GM21367 (cell line): ENCODE data around the gene LRBA.

Source experiments
- ATAC-seq: cut with Tn5 transposase; IDR thresholded peaks from one replicate; pipeline ENCODE4 v1.9.1; 2021; ENCODE audit not compliant: unreplicated experiment

Gene LRBA

DNA sequence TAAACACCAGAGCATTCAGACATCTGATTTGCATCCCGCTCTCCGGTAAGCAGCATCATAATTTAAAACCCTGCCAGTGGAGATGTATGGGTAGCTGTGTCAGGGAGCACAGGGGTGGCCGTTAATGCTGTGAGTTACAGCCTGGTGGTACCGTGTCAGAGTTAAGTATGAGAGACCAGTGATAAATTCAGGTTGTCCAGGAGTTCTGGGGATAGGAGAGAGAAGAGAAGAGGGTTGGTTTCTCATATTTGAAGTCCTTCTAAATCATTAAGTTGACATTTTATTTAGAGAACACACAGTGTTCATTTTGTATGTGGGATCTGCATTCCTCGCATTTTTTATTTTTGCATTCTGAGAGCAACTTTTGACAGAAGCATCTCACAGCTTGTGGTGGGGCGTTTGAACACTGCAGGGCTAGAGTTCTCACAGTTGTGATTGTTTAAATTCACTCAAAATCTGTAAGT is 779.2 kb downstream of the LRBA start:
- ATAC-seq = no peak

GRCh38 chr4:150235317-150235716 is 779.8 kb downstream of the LRBA start:
- ATAC-seq = no peak

DNA sequence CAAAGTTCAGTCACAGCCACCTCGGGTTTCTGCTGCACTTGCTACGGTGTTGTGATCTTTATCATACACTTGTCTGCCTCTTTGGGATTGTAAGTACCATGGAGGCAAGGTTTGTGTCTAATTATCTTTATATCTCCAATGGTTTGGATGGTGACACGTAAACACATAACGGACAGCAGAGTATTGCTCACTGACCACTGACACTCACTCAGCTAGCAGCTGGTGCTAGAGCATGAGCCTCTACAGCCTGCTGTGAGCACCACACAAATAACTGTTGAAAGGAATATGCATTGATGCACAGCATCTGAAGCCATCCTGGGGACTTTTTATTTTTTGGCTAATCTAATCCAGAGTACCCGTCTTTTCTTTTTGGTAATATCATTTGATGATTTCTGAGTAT is 780.8 kb downstream of the LRBA start:
- no peak for ATAC-seq

- no peak for ATAC-seq
Observed at GRCh38 chr4:150232029-150232428, 783.1 kb downstream of the LRBA start.

DNA sequence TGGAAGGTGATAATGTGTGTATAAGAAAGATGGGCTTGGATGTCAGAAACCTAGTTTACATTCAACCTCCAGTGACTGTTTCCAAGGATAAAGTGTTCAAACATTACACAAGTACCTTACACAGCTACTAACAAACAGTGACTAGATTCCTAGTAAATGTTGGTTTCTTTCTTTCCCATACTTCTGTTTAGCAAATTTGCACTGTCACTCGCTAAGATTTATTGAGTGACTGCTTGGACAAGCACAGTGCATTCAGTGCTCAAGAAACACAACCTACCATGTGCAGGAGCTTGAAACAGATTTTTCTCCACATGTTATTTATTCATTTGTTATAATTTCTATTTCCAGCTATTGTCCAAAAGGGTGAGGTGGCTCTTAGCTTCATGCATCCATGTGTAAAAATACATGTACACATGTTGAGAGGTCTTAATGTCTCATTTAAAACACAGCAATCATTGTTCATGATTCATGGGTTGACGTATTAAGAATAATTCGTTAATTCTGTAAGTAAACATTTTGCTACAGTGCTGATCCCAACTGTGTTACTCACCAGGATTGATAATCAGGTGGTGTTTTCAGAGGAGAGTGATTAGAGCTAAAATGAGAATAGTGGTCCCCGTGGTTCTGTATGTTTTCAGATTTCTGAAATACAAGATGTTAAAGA is 783.8 kb downstream of the LRBA start:
- ATAC-seq = no peak

DNA sequence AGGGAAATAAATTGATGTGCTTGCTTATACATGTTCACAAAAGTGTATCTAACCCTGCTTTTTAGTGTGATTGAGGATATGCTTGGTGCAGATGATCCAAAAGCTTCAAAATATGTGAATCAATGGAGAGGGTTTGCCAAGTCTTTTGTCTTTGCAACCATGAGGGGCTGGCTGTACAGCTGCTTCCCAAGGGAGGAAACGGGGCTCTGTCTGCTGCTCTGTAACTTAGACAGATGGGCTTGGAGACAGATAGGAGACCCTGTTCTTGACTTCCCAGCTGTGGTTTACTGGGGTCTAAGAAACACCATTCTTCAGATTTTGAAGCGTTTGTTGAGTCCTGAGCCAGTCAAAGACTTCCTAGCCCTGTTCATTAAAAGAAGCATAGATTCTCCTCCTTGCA is 784.5 kb downstream of the LRBA start:
- ATAC-seq = no peak

DNA sequence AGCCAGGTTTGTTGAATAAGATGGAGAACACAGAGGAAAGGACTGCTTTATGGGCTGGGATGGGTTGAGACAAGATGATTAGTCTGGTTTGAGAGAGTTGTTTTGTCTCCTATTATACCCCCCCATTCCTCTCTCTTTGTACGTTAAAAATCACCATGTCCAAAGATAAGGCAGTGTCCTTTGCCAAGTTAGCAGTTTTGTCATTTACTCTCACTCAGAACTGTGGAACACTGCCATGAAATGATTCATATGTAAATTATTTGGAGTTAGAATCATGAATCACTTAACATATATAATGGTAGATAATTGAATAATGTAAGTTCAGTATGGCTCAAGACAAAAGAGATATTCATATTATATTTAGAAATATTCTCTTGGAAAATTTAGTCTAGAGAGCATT is 785.6 kb downstream of the LRBA start:
- no peak for ATAC-seq

DNA sequence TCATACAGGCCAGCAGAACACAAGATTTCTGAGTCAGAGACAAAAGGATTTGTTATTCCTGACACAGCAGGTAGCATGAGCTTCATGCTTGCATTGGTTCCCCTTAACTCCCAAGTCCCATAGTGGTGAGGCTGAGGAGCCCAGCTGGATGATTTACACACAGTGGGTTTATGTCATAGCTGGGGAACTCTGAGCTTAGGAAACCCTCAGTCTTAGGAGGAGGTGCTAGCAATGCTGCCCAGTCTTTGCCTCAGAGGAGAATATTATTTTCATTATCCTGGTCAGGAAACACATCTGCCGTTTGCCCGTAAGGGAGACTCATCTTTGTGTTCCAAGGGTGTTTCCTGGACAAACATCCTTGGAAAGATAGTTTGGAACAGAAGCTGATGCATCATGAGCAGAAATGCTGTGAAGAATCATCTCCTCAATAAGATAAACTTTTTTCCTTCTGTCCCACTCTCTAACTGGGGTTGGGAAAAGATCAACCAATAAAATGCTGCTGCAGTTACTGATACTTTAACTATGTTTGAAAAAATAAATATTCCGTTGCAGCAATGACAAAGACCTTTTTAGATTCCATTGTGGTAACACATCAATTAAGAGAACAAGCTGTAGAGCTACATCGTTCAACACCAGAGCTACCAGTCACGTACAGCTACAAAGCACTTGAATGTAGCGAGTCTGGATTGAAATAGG is 790.0 kb downstream of the LRBA start:
- no peak for ATAC-seq

- no peak for ATAC-seq
Observed at GRCh38 chr4:150219841-150220240, 795.2 kb downstream of the LRBA start.

DNA sequence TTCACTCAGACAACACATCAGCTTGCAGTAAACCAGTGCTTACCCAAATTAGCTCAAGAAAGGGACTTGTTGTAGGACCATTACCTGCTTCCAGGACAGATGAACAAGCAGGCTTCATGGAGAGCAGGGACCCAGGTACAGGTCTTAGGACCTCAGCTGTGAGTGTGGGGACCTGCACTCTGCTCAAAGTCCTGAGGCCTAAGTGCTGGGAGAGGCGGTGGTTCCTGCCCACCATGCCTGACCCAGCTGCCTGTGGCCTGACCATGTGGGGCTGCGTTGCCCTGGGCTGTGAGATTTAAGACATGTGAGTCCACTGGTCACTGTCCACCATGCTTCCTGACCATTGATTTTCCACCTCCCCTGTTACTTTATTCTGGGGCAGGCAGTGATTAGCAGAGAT is 796.6 kb downstream of the LRBA start:
- no peak for ATAC-seq

GRCh38 chr4:150217808-150218207 is 797.3 kb downstream of the LRBA start:
- no peak for ATAC-seq

DNA sequence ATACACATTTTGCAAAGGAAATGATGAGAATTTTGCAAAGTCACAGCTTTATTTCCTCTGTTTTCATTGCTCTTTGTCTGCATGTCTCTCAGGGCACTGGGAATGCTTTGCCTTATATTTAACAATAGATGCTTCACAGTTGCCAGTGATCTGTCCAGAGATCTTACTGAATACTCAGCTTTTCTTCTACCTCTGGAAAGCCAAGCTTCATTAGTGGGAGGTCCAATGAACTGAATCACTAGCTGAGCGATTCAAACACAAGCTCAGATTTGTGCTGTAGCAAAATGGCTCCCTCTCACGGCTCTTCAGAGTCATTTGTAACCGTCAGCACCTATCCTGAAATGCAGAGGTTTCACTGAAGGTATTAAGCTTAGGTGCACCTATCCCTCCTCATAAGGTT is 797.9 kb downstream of the LRBA start:
- no peak for ATAC-seq

DNA sequence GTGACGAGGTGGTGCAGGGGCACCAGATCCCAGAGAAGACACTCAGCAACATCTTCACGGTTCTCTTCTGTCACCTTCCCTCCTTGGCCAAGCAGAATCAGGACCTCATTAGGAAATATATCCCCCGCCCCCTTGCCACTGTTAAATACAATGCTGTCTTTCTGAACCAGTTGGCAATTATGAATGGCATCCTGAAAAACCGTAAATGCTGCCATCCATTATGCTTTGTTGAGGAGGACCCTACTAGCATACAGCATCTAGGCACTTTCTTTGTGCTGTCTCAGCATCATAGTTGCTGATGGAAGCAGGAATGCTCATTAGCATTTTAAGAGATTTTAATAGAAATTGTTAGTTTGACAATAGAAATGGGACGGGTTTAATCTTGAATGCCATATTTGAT is 798.4 kb downstream of the LRBA start:
- no peak for ATAC-seq

- no peak for ATAC-seq
Observed at GRCh38 chr4:150215601-150216000, 799.5 kb downstream of the LRBA start.
